ENCODE measurements around the gene SOCS2.

GRCh38 chr12:93582351-93582750 is 9.9 kb downstream of the SOCS2 start:
- TF ChIP-seq POLR2AphosphoS5 (IDR thresholded peaks at IDR 0.05; ENCODE audit: low read depth, low read length) (no peak), REST (IDR thresholded peaks at IDR 0.05; ENCODE audit: insufficient read depth in 1 of 2, low read depth in 2 of 2, low read length in 2 of 2) (no peak), TAF1 (IDR thresholded peaks at IDR 0.05; ENCODE audit: borderline replicate concordance, insufficient read depth, low read length) (no peak), SIN3A (IDR thresholded peaks at IDR 0.05; ENCODE audit: borderline replicate concordance, insufficient read depth, low read length) (no peak)

All from PFSK-1 (cell line).